RWPE2 (cell line): ENCODE data around the gene OR5M3.

Source experiments
- ATAC-seq: fragments of 200-7000 bp; cut with Tn5 transposase; 3 replicates; pipeline ENCODE4 v1.9.1; 2021; ENCODE audit warnings: low read depth
- DNase-seq: peaks from one replicate; pipeline ENCODE4 v3.0.0-alpha.2; 2020; ENCODE audit warnings: low spot score
- H3K27ac ChIP-seq: fragments of 450-650 bp; 2 replicates; pipeline ENCODE4 v1.5.1; 2017; ENCODE audit warnings: mild to moderate bottlenecking; ENCODE audit not compliant: poor library complexity, severe bottlenecking
- H3K27me3 ChIP-seq: fragments of 250-450 bp; sonication (Bioruptor Pico); 2 replicates; pipeline ENCODE4 v1.5.1; 2021; ENCODE audit warnings: mild to moderate bottlenecking, moderate library complexity; ENCODE audit not compliant: insufficient read depth, poor library complexity, severe bottlenecking
- H3K36me3 ChIP-seq: fragments of 250-450 bp; sonication (Bioruptor Pico); 2 replicates; pipeline ENCODE4 v1.5.1; 2020; ENCODE audit warnings: low read depth, mild to moderate bottlenecking, moderate library complexity
- H3K4me1 ChIP-seq: fragments of 250-450 bp; sonication (Bioruptor Pico); 2 replicates; pipeline ENCODE4 v1.5.1; 2021; ENCODE audit warnings: mild to moderate bottlenecking, moderate library complexity; ENCODE audit not compliant: insufficient read depth, poor library complexity, severe bottlenecking
- H3K4me3 ChIP-seq: fragments of 250-450 bp; sonication (Bioruptor Pico); 2 replicates; pipeline ENCODE4 v1.5.1; 2021; ENCODE audit warnings: mild to moderate bottlenecking, moderate library complexity; ENCODE audit not compliant: severe bottlenecking
- H3K9me3 ChIP-seq: fragments of 250-450 bp; sonication (Bioruptor Pico); 2 replicates; pipeline ENCODE4 v1.5.1; 2021; ENCODE audit warnings: mild to moderate bottlenecking, moderate library complexity; ENCODE audit not compliant: severe bottlenecking
- CTCF ChIP-seq: fragments of 450-650 bp; IDR thresholded peaks from one replicate; pipeline ENCODE4 v1.5.1; 2017; ENCODE audit warnings: mild to moderate bottlenecking, moderate library complexity; ENCODE audit not compliant: poor library complexity, severe bottlenecking

The OR5M3 gene

GRCh38 chr11:56473252-56473651 is at the start of gene OR5M3:
TSS of gene OR5M3 (minus strand) at chr11:56473352. CDS start at chr11:56470497, 2,855 bp downstream.
- DNase-seq (no peak), ATAC-seq (no peak)
- TF ChIP-seq CTCF = no peak
- no peaks in the 10 kb centered on the region for H3K36me3 ChIP-seq
- H3K4me1 ChIP-seq = no peaks in the 10 kb centered on the region
- no peaks in the 10 kb centered on the region for H3K27me3 ChIP-seq
- H3K27ac ChIP-seq = no peak within 1 kb of the TSS
- H3K9me3 ChIP-seq = no peaks in the 10 kb centered on the region
- H3K4me3 ChIP-seq = no peak within 1 kb of the TSS

GRCh38 chr11:56522008-56522407 is 48.9 kb upstream of the OR5M3 start:
- Histone ChIP-seq H3K9me3 (no peaks in the 10 kb centered on the region), H3K4me1 (no peaks in the 10 kb centered on the region), H3K27me3 (no peaks in the 10 kb centered on the region), H3K27ac (no peak overlapping the region), H3K4me3 (no peak overlapping the region), H3K36me3 (no peaks in the 10 kb centered on the region)
- DNase-seq = no peak
- no peak for ATAC-seq
- TF ChIP-seq CTCF = peak; percentile 37

GRCh38 chr11:56513280-56513679 is 40.1 kb upstream of the OR5M3 start:
- ATAC-seq = no peak
- Histone ChIP-seq H3K4me1 (no peaks in the 10 kb centered on the region), H3K27ac (no peak overlapping the region), H3K36me3 (no peaks in the 10 kb centered on the region), H3K27me3 (no peaks in the 10 kb centered on the region), H3K9me3 (no peaks in the 10 kb centered on the region), H3K4me3 (no peak overlapping the region)
- no peak for TF ChIP-seq CTCF
- DNase-seq = no peak

GRCh38 chr11:56509439-56509838 is 36.3 kb upstream of the OR5M3 start:
- no peaks in the 10 kb centered on the region for H3K27me3 ChIP-seq
- no peak overlapping the region for H3K4me3 ChIP-seq
- no peak for ATAC-seq
- no peak for DNase-seq
- no peaks in the 10 kb centered on the region for H3K36me3 ChIP-seq
- TF ChIP-seq CTCF = no peak
- H3K4me1 ChIP-seq = no peaks in the 10 kb centered on the region
- no peaks in the 10 kb centered on the region for H3K9me3 ChIP-seq
- no peak overlapping the region for H3K27ac ChIP-seq

- ATAC-seq (no peak), DNase-seq (no peak)
- Histone ChIP-seq H3K9me3 (no peaks in the 10 kb centered on the region), H3K4me1 (no peaks in the 10 kb centered on the region), H3K27ac (no peak overlapping the region), H3K27me3 (no peaks in the 10 kb centered on the region), H3K36me3 (no peaks in the 10 kb centered on the region), H3K4me3 (no peak overlapping the region)
- TF ChIP-seq CTCF = no peak
These were observed 23.9 kb upstream of the OR5M3 start for GRCh38 chr11:56497010-56497409.
